Omental fat pad (tissue), 4 donors: ENCODE data around the gene NR3C2. TPM values are rescaled to one million over a fixed set of nuclear protein-coding genes. Genes with fewer than 3 reads are reported as not detected.
A peak's percentile ranks its signal among the peaks of the same experiment; 100 is the strongest.

Experiments
- ATAC-seq: fragments of 150-250 bp; one replicate; pipeline ENCODE4 v1.9.1; 2016; ENCODE audit warnings: mild to moderate bottlenecking, moderate library complexity; ENCODE audit not compliant: low FRiP score
- DNase-seq: peaks from one replicate; pipeline ENCODE4 v3.0.0-alpha.2; 2019; ENCODE audit warnings: low spot score
- CTCF ChIP-seq, 3 donors: fragments of 450-650 bp; IDR thresholded peaks; one replicate each; pipeline ENCODE4 v1.5.1; 2016 to 2017; ENCODE audit warnings: antibody characterized with exemption in 3 of 3, mild to moderate bottlenecking in 3 of 3, moderate library complexity in 2 of 3
- total RNA-seq, 4 donors: library from RNA; depleted of rRNA; stranded (reverse); fragments of >200 nt; gene quantifications; one replicate each; pipeline ENCODE4 v1.1.0, GENCODE V29; 2016

NR3C2 gene
- total RNA-seq, 4 donors from 2014 or later: 7.4 to 28.1 (median 12.1) TPM

GRCh38 chr4:148173397-148174017 is 268.7 kb downstream of the NR3C2 start:
- ATAC-seq (no peak), DNase-seq (no peak)
- TF ChIP-seq CTCF (IDR thresholded peaks at IDR 0.05): no peak

- no peak for TF ChIP-seq CTCF (IDR thresholded peaks at IDR 0.05)
- DNase-seq (no peak), ATAC-seq (no peak)
Observed at GRCh38 chr4:148171596-148171995, 270.6 kb downstream of the NR3C2 start.

- no peak for ATAC-seq
Observed at GRCh38 chr4:148170408-148171365, 271.5 kb downstream of the NR3C2 start.

GRCh38 chr4:148166132-148166591 is 276.1 kb downstream of the NR3C2 start:
- no peak for DNase-seq
- no peak for TF ChIP-seq CTCF (IDR thresholded peaks at IDR 0.05)

More at GRCh38 chr4:148170408-148171365, 271.5 kb downstream of the NR3C2 start:
- TF ChIP-seq CTCF (IDR thresholded peaks at IDR 0.05): no peak
- DNase-seq: no peak

GRCh38 chr4:148164557-148164956 is 277.7 kb downstream of the NR3C2 start:
- DNase-seq (no peak), ATAC-seq (no peak)
- TF ChIP-seq CTCF (IDR thresholded peaks at IDR 0.05): no peak

More at GRCh38 chr4:148166132-148166591, 276.1 kb downstream of the NR3C2 start:
- peak; percentile 57 for ATAC-seq

- DNase-seq: no peak
- no peak for ATAC-seq
- TF ChIP-seq CTCF (IDR thresholded peaks at IDR 0.05): no peak
Observed at GRCh38 chr4:148162991-148163390, 279.2 kb downstream of the NR3C2 start.
